ENCODE results near the gene YAP1.
"Not testable (repeated sequence)": the region's sequence is repeated elsewhere in the genome, so short reads cannot be mapped to it uniquely, and the experiment has no call there.

The YAP1 gene

DNA sequence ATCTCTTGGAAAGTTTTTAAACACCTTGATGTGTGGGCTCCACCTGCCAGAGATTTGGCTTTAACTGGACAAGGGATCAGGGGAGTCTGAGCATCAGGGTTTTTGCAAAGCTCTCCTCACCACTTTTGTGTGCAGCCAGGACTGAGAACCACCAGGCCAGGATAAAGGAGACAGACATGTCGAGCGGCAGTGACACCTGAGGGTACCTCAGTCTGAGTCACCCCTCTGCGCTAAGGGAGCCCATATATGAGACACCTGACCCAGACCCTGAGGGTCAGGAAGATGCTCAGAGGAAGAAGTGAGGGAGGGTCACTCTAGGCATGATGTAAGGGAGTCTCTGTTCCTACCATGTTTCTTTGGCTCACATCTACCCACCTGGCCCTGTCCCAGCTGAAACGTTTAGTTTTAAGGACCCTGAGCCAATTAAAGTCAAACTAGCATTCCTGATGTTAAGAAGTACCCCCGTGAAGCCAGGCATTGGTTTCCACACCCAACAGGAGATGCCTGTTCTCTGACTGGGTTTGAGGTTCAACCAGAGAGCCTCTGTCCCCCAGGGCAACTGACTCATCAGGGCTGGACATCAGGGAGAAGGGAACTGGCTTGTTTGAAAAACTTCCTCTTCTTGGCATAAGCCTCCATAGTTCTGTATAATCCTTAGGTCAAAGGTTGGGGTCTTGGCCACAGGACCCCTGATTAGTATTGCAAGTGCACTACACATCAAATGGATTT is 134.6 kb downstream of the YAP1 start:
- no peak for DNase-seq

DNA sequence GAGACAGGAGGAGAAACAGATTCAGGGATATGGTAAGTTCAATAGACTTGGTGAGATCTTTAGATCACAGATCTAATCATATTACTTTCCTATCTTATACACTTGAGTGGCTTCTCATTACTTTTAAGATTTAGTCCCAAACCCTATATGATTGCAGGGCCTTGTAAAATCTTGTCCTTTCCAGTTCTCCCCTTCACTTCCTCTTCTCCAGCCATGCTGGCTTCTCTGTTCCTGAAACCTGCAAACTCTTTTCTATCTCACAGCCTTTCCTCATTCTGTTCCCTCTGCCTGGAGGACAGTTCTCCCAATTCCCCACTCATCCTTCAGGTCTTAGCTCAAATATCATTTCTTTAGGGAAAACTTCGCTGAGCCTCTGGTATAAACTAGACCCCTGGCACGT is 141.2 kb downstream of the YAP1 start:
- no peak for DNase-seq

DNA sequence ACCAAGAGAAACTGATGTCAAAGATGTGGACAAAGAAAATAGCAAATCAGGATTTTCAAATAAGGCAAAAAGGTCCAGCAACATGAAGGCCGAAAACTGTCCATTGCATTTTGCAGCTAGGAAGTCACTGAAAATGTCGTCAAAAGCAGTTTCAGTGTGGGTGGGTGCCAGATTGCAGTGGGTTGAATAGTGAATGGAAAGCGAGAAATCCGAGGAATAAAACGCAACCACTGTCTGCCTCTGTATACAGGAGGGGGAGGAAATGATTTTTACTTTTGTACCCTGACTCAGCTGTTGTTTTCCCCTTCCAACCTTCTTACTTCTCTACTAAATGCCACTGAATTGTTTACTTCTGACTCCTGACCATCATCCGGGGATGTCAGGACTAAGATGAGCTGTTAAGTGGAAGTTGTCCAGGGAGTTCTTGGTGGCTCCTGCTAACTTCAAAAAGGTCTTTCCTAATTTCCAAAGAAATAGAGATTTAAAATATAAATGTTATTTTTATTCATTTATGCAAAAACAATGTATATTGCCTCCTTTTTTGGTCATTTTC is 142.2 kb downstream of the YAP1 start:
- DNase-seq, result no peak

GRCh38 chr11:102253020-102253715 is 142.9 kb downstream of the YAP1 start:
- no peak for DNase-seq

GRCh38 chr11:102254047-102254446 is 143.8 kb downstream of the YAP1 start:
- no peak for DNase-seq

GRCh38 chr11:102256251-102256650 is 146.0 kb downstream of the YAP1 start:
- no peak for DNase-seq

- DNase-seq, result no peak
Measured at GRCh38 chr11:102260241-102260640, 150.0 kb downstream of the YAP1 start.

GRCh38 chr11:102263379-102264003 is 153.2 kb downstream of the YAP1 start:
- no peak for DNase-seq

DNA sequence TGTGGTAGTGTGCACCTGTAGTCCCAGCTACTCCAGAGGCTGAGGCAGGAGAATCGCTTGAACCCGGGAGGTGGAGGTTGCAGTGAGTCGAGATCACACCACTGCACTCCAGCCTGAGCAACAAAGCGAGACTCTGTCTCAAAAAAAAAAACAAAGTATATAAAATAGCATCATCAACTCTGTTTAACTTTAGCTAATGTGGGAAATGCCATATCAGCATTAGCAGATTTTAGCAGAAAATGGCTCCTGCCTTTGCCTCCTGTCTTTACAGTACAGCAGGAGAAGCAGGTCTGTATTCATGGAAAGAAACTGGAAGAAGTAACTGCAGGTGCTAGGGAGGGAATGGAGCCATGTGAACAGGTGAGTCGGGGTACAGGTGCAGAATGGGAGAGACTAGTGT is 154.5 kb downstream of the YAP1 start:
- DNase-seq, result not testable (repeated sequence)

GRCh38 chr11:102266099-102266498 is 155.9 kb downstream of the YAP1 start:
- no peak for DNase-seq

GRCh38 chr11:102267609-102268008 is 157.4 kb downstream of the YAP1 start:
- DNase-seq, result peak in 1 of 5 experiments; percentile 8

DNA sequence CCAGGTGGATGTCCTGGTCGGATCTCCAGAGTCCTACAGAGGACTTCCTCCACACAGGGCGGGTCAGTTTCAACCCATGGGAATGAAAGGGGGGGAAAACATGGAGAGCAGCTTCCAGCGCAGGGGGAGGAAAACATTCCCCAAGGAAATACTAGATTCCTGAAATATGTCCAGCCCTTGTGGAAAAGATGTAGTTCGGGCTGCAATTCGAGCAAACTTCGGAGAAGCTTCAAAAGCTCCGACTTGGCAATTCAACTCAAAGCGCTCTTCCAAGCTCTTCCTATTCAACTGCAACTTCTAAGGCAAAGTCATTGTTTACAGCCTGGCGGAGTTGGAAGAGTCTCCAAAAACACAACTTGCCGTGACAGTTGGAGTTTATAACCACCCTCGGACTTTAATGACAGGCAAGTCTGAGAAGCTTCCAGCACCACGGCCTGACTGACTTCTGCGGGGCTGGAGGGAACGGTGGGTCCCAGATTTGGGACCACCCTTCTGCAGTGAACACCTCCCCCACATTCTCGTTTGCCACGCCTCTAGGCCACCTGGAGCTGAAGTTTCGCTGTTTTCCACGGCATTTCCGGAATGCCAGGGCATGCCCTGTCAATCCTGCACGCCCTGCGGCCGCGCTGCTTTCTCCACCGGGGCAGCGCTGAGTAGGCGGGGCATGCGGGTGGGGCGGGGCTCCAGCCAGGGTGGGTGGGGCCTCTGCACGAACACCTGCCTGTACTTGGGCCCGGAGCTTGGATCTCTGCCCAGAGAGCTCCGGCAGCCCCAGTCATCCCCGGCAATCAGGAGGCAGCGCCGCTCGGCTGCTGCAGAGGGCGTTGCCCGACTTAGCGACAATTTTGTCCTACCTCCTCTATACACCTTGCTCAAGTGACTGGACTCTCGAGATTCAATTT is 158.1 kb downstream of the YAP1 start:
- DNase-seq, result peak; percentile 56 to 80 (median 73)

DNA sequence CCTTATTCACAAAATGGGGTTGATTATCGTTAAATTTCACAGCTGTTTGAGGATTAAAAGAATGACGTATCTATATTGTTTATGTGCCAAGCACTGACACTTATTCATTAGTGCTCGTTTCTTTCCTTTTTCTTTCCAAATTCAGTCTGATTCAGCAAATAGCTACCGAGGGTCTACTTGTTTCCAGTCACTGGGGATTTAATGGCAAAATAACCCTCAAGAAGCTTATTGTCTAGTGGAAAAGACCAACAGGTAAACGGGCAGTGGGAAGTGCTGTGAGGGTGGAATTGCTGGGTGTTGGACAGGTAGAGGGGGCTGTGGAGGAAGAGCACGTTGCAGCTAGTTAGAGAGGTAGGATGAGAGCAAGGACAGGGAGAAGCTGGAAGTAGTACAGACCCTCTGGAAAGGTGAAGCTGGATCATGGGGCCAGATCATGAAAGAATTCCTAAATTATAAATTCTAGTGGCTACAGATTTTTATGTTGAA is 158.8 kb downstream of the YAP1 start:
- no peak for DNase-seq

DNA sequence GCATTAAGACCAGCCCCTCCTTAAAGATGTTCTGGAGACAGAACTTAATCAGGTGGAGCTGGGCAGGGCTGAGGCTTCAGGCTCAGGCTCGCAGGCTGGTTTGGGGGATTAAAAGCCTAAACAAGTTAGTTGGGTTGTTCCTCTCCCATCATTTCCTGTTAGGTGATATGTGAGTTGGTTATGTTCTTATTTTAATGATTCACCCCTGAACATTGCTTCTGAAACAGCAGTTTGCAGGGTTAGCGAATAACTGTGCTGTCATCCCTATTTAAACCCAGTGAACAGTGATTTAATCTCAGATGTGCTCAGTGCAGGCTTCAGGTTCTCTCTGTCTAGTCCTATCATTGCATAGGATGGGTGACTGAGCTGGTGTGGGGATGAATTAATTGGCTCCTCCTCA is 159.7 kb downstream of the YAP1 start:
- DNase-seq, result no peak

GRCh38 chr11:102272047-102272824 is 162.0 kb downstream of the YAP1 start:
- peak in 1 of 5 experiments; percentile 18 for DNase-seq

DNA sequence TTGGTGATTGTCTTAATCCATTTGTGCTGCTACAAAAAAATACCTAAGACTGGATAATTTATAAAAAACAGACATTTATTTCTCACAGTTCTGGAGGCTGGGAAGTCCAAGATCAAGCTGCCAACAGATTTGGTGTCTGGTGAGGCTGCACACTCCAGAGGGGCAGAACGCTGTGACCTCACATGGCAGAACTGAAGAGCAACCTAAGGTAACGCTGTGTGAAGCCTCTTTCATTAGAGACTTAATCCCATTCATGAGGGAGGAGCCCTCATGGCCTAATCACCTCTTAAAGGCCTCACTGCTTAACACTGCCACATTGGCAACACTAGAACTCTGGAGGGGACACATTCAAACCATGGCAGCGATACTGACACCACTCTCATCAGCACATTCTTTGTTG is 164.4 kb downstream of the YAP1 start:
- no peak for DNase-seq

DNA sequence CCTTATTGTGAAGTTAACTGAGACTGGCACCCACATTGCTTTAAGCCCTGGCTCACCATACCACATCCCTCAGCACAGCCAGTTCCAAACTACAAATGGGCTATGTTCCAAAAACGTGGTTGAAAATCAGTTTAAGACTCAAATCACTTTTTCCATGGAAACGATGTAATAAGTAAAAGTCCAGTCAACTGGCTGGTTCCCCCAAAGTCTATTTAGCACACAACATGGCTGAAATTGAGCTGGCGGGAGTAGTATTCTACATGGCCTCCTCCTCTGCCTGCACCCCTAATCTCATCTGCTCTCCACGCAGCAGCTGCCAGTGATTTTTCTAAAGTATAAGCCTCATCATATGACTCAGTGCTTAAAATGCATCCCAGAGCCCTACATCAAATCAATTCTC is 166.1 kb downstream of the YAP1 start:
- DNase-seq, result no peak

GRCh38 chr11:102276783-102277182 is 166.5 kb downstream of the YAP1 start:
- no peak for DNase-seq

DNA sequence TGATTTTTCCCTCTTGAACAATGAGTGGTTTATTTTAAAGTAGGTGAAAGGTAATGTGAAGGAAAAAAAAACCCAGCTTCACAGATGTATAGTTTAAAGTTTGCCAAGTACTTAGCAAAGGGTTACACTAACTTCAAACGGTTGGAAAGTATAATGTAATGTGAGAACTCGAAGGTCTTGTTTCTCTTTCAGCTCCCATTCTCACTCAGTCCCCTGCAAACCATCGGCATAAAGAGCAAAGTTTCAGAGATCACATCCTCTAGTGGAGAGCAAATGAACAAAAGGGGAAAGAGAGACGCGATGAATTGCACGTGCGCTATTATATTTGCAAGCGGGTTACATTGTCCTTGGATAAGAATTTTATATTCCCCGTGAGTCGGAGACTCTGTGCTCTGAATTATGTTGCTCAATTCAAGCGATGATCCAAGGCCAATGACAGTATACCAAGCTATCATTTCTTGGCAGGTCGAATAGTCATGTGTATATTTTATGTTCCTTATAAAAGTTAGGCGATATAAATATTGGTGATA is 169.5 kb downstream of the YAP1 start:
- DNase-seq, result peak in 1 of 5 experiments; percentile 60

DNA sequence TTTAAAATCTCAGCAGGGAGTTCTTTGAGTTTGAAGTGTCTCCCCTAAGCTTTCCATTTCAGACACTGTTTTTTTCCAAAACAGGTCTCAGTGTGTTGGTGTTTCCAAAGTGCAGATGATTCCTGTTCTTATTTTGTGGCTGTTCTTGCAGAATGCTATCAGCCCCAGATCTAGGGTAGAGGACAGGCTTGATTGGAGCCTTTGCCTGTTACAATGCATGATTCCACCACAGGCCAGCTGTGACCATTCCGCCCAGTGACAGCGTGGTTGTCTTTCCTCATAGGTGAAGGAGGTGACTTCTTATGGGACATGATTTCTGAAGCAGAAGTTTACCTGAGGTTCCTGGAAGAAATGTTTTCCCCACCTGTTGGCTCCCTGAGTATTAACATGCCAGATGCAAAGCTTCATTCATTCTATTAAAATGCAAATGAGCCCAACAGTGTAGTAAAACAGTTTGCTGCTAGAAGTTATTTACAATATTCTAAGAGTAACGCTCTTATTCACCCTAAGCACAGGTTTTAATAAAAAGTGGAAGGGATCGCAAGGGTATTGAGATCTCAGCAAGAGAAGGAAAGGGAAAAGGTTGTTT is 170.1 kb downstream of the YAP1 start:
- DNase-seq, result no peak

Measured in T-helper 2 cell (primary cell).